OCI-LY7 (cell line): ENCODE results near the gene GNL1. TPM values are rescaled to one million over a fixed set of nuclear protein-coding genes. Genes with fewer than 3 reads are reported as not detected.
"Not testable (repeated sequence)": the region's sequence is repeated elsewhere in the genome, so short reads cannot be mapped to it uniquely, and the experiment has no call there.

ENCODE experiments used
- BruUV-seq: library from RNA; stranded (reverse); fragments of 400-500 nt; replicated peaks from 2 replicates; lab custom pipeline; 2021; lab: Mats Ljungman, UMichigan
- CTCF ChIA-PET: fragments of 300-600 bp; sonication (Branson Sonifier 250); formaldehyde crosslinking; loops from one replicate; lab custom pipeline; 2022; ENCODE audit warnings: antibody characterized with exemption; ENCODE audit not compliant: unreplicated experiment; lab: Charles Lee
- POLR2A ChIA-PET: fragments of 300-600 bp; sonication (Branson Sonifier 250); formaldehyde crosslinking; loops from one replicate; lab custom pipeline; 2022; ENCODE audit warnings: antibody characterized with exemption; lab: Charles Lee
- DNase-seq: peaks from one replicate; pipeline ENCODE4 v3.0.0-alpha.2; 2015; ENCODE audit warnings: low spot score
- H2AFZ ChIP-seq: fragments of 200-600 bp; sonication (generic), shearing (Covaris generic); 2 replicates; pipeline ENCODE4 v1.6.1; 2014; ENCODE audit warnings: mild to moderate bottlenecking, antibody characterized with exemption, low read length, moderate library complexity
- H3K27ac ChIP-seq: fragments of 200-600 bp; sonication (generic); 2 replicates; pipeline ENCODE4 v1.5.1; 2014; ENCODE audit warnings: mixed run types, low read depth, mild to moderate bottlenecking, moderate library complexity, low read length, inconsistent platforms; ENCODE audit not compliant: poor library complexity, severe bottlenecking
- H3K36me3 ChIP-seq: fragments of 200-600 bp; sonication (generic); 2 replicates; pipeline ENCODE4 v1.6.1; 2014; ENCODE audit warnings: mild to moderate bottlenecking, antibody characterized with exemption, low read length, moderate library complexity, mixed read lengths; ENCODE audit not compliant: insufficient read depth
- H3K4me1 ChIP-seq: fragments of 200-600 bp; sonication (generic); 2 replicates; pipeline ENCODE4 v1.5.1; 2014; ENCODE audit warnings: mild to moderate bottlenecking, low read length; ENCODE audit not compliant: insufficient read depth, poor library complexity, severe bottlenecking
- H3K4me2 ChIP-seq: fragments of 200-600 bp; sonication (generic); 2 replicates; pipeline ENCODE4 v1.6.1; 2014; ENCODE audit warnings: mild to moderate bottlenecking, low read length
- H3K4me3 ChIP-seq: fragments of 200-600 bp; sonication (generic); 2 replicates; pipeline ENCODE4 v1.5.1; 2014; ENCODE audit warnings: mild to moderate bottlenecking, low read depth, low read length; ENCODE audit not compliant: poor library complexity, severe bottlenecking
- H3K79me2 ChIP-seq: fragments of 200-600 bp; sonication (generic); 2 replicates; pipeline ENCODE4 v1.6.1; 2016; ENCODE audit warnings: low read depth, mild to moderate bottlenecking, low read length, moderate library complexity, mixed read lengths; ENCODE audit not compliant: insufficient read depth
- H3K9me2 ChIP-seq: fragments of 200-600 bp; sonication (generic); 2 replicates; pipeline ENCODE4 v1.6.1; 2016; ENCODE audit warnings: mild to moderate bottlenecking, low read length, mixed read lengths; ENCODE audit not compliant: insufficient read depth
- H3K9me3 ChIP-seq: fragments of 200-600 bp; sonication (generic); 2 replicates; pipeline ENCODE4 v1.6.1; 2014; ENCODE audit warnings: mild to moderate bottlenecking, mixed run types, low read length, mixed read lengths
- H4K20me1 ChIP-seq: fragments of 200-600 bp; sonication (generic); 2 replicates; pipeline ENCODE4 v1.6.1; 2014; ENCODE audit warnings: mild to moderate bottlenecking, antibody characterized with exemption, low read length, moderate library complexity, mixed read lengths; ENCODE audit not compliant: insufficient read depth
- CTCF ChIP-seq: fragments of 200-600 bp; sonication (generic); conservative IDR thresholded peaks from 2 replicates; pipeline ENCODE4 v1.5.1; 2014; ENCODE audit warnings: mild to moderate bottlenecking, antibody characterized with exemption, low read length, moderate library complexity, mixed read lengths
- EZH2phosphoT487 ChIP-seq: fragments of 200-600 bp; sonication (generic); IDR thresholded peaks from 2 replicates; pipeline ENCODE4 v1.6.1; 2018; ENCODE audit warnings: low read depth, borderline replicate concordance, mild to moderate bottlenecking, mixed run types, antibody characterized with exemption, low read length, moderate library complexity, mixed read lengths
- intact Hi-C: fragments of 100-400 bp; cut with micrococcal nuclease; formaldehyde crosslinking; loops from one replicate; pipeline ENCODE4 v1.10.0; 2022; ENCODE audit not compliant: unreplicated experiment
- total RNA-seq, 2 experiments: library from RNA; depleted of rRNA in 1 of 2; stranded (reverse); fragments of >200 nt in 1 of 2; shearing (Covaris generic) in 1 of 2; gene quantifications; 2 replicates each; pipeline ENCODE4 v1.2.3, GENCODE V29; 2014 to 2022

Gene GNL1
- total RNA-seq, 2 experiments from 2014 or later, result 66.4 to 114 TPM

GRCh38 chr6:30526444-30526843 lies 29.8 kb downstream of the GNL1 start:
- intact Hi-C loops, H3K9me2 ChIP-seq, H4K20me1 ChIP-seq, H3K4me3 ChIP-seq, H3K9me3 ChIP-seq, BruUV-seq, POLR2A ChIA-PET, H3K4me1 ChIP-seq, H3K79me2 ChIP-seq, H3K36me3 ChIP-seq, H2AFZ ChIP-seq, H3K27ac ChIP-seq, DNase-seq, H3K4me2 ChIP-seq, CTCF ChIA-PET: not testable (repeated sequence)

DNA sequence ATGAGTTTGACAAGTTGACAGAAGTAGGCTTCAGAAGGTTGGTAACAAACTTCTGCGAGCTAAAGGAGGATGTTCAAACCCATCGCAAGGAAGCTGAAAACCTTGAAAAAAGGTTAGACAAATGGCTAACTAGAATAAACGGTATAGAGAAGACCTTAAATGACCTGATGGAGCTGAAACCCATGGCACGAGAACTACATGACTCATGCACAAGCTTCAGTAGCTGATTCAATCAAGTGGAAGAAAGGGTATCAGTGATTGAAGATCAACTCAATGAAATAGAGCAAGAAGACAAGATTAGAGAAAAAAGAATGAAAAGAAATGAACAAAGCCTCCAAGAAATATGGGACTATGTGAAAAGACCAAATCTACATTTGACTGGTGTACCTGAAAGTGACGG lies 34.3 kb downstream of the GNL1 start:
- CTCF ChIA-PET, H3K79me2 ChIP-seq, H3K36me3 ChIP-seq, H3K4me2 ChIP-seq, H3K27ac ChIP-seq, DNase-seq, BruUV-seq, intact Hi-C loops, H3K4me1 ChIP-seq, H3K4me3 ChIP-seq, H2AFZ ChIP-seq, H3K9me2 ChIP-seq, H4K20me1 ChIP-seq, H3K9me3 ChIP-seq: not testable (repeated sequence)
- POLR2A ChIA-PET, result interaction anchor here (1.4 kb wide), 1 partner anchor 11 kb away, joined by 3 read pairs; no protein-coding TSS in a partner anchor

DNA sequence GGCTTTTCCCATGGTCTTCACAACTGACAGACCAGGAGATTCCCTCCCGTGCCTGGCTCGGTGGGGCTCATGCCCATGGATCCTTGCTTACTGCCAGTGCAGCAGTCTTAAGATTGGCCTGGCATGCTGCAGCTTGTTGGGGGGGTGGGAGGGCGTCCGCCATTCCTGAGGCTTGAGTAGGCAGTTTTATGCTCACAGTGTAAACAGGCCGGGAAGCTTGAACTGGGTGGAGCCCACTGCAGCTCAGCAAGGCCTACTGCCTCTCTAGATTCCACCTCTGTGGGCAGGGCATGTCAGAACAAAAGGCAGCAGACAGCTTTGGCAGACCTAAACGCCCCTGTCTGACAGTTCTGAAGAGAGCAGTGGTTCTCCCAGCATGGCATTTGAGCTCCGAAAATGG lies 35.2 kb downstream of the GNL1 start:
- H2AFZ ChIP-seq, BruUV-seq: not testable (repeated sequence)

GRCh38 chr6:30520522-30520921 lies 35.8 kb downstream of the GNL1 start:
- DNase-seq, result no peak
- H3K4me1 ChIP-seq, result peaks cover 11% of the 10 kb centered on the region
- ChIA-PET POLR2A (no interaction called here), CTCF (no interaction called here)
- TF ChIP-seq EZH2phosphoT487, result no peak
- no peak for TF ChIP-seq CTCF
- BruUV-seq, result no TSS peak
- no peak overlapping the region for H3K27ac ChIP-seq
- intact Hi-C loops, result no loop called here
- no peaks in the 10 kb centered on the region for H3K9me3 ChIP-seq
- no peak overlapping the region for H3K4me2 ChIP-seq
- no peaks in the 10 kb centered on the region for H3K9me2 ChIP-seq
- no peaks in the 10 kb centered on the region for H4K20me1 ChIP-seq
- H3K4me3 ChIP-seq, result no peak overlapping the region
- H3K79me2 ChIP-seq, result no peaks in the 10 kb centered on the region
- H3K36me3 ChIP-seq, result no peaks in the 10 kb centered on the region
- H2AFZ ChIP-seq, result no peak overlapping the region

More for the DNA sequence above, 35.2 kb downstream of the GNL1 start:
- H3K79me2 ChIP-seq, POLR2A ChIA-PET, DNase-seq, H3K9me3 ChIP-seq, H3K4me1 ChIP-seq, H3K4me2 ChIP-seq, H3K4me3 ChIP-seq, intact Hi-C loops, H4K20me1 ChIP-seq, H3K9me2 ChIP-seq, H3K27ac ChIP-seq, H3K36me3 ChIP-seq, CTCF ChIA-PET: not testable (repeated sequence)

DNA sequence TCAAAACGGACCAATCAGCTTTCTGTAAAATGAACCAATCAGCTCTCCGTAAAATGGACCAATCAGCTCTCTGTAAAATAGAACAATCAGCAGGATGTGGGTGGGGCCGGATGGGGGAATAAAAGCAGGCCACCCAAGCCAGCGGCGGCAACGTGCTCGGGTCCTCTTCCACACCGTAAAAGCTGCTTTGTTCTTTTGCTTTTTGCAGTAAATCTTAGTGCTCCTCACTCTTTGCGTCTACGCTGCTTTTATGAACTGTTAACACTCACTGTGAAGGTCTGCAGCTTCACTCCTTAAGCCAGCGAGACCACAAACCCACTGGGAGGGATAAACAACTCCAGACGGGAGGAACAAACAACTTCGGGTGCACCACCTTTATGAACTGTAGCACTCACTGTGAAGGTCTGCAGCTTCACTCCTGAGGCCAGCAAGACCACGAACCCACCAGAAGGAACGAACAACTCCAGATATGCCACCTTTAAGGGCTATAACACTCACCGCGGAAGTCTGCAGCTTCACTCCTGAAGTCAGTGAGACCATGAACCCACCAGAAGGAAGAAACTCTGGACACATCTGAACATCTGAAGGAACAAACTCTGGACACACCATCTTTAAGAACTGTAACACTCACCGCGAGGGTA lies 37.7 kb downstream of the GNL1 start:
- BruUV-seq, H3K79me2 ChIP-seq, H3K9me3 ChIP-seq, H4K20me1 ChIP-seq, H3K4me3 ChIP-seq, H3K27ac ChIP-seq, CTCF ChIA-PET, H3K4me2 ChIP-seq, H3K36me3 ChIP-seq, intact Hi-C loops, H3K9me2 ChIP-seq, H2AFZ ChIP-seq: not testable (repeated sequence)
- H3K4me1 ChIP-seq, result peaks cover 15% of the 10 kb centered on the region
- peak; percentile 43 for DNase-seq
- POLR2A ChIA-PET, result interaction anchor here (0.7 to 1.2 kb wide), 3 partner anchors 9 to 75 kb away, joined by 3 to 5 read pairs (median 3); no protein-coding TSS in a partner anchor
